Keratinocyte (primary cell): ENCODE measurements around the gene KSR1. TPM values are rescaled to one million over a fixed set of nuclear protein-coding genes. Genes with fewer than 3 reads are reported as not detected.

ENCODE experiments used
- DNase-seq: peaks from one replicate; pipeline ENCODE4 v3.0.0-alpha.2; 2011; ENCODE audit warnings: low read depth, missing footprints, low spot score
- FAIRE-seq: peaks from 2 replicates; lab custom pipeline; 2011; peaks lifted over from hg19 to GRCh38; lab: Jason Lieb, UNC
- H2AFZ ChIP-seq: 2 replicates; pipeline ENCODE4 v1.6.0; 2012; ENCODE audit warnings: low read length, control low read depth, inconsistent platforms; ENCODE audit not compliant: control insufficient read depth
- H3K27ac ChIP-seq: 2 replicates; pipeline ENCODE4 v1.5.1; 2011; ENCODE audit warnings: low read length; ENCODE audit not compliant: control insufficient read depth, insufficient read depth
- H3K27me3 ChIP-seq: 3 replicates; pipeline ENCODE4 v1.6.0; 2011; ENCODE audit warnings: low read length; ENCODE audit not compliant: control insufficient read depth, insufficient read depth; ENCODE audit errors: extremely low read depth
- H3K36me3 ChIP-seq, 2 experiments: 2 replicates in 1 of 2; 3 replicates in 1 of 2; pipeline ENCODE4 v1.5.1; 2011; ENCODE audit warnings: low read length in 2 of 2, mild to moderate bottlenecking in 1 of 2; ENCODE audit not compliant: control insufficient read depth in 2 of 2, insufficient read depth in 2 of 2; ENCODE audit errors: extremely low read depth in 1 of 2
- H3K4me1 ChIP-seq: 3 replicates; pipeline ENCODE4 v1.5.1; 2011; ENCODE audit warnings: low read length; ENCODE audit not compliant: control insufficient read depth, insufficient read depth; ENCODE audit errors: extremely low read depth
- H3K4me2 ChIP-seq: 3 replicates; pipeline ENCODE4 v1.6.0; 2011; ENCODE audit warnings: low read depth, low read length; ENCODE audit not compliant: control insufficient read depth, insufficient read depth; ENCODE audit errors: extremely low read depth
- H3K4me3 ChIP-seq, 3 experiments: fragments of 200-600 bp in 1 of 3; sonication (generic) in 1 of 3; 2 replicates in 2 of 3; 3 replicates in 1 of 3; pipeline ENCODE4 v1.5.1; 2011 to 2016; ENCODE audit warnings: low read length in 3 of 3, mild to moderate bottlenecking in 3 of 3, control low read depth in 2 of 3, inconsistent platforms in 1 of 3, low read depth in 1 of 3, mixed read lengths in 1 of 3, mixed run types in 1 of 3, moderate library complexity in 1 of 3; ENCODE audit not compliant: control insufficient read depth in 2 of 3, insufficient read depth in 2 of 3; ENCODE audit errors: extremely low read depth in 1 of 3
- H3K79me2 ChIP-seq: 2 replicates; pipeline ENCODE4 v1.6.0; 2012; ENCODE audit warnings: low read length; ENCODE audit not compliant: control insufficient read depth, insufficient read depth
- H3K9ac ChIP-seq: 3 replicates; pipeline ENCODE4 v1.6.0; 2011; ENCODE audit warnings: low read length; ENCODE audit not compliant: control insufficient read depth, insufficient read depth; ENCODE audit errors: extremely low read depth
- H3K9me1 ChIP-seq: 3 replicates; pipeline ENCODE4 v1.6.0; 2011; ENCODE audit warnings: low read length; ENCODE audit not compliant: control insufficient read depth, insufficient read depth; ENCODE audit errors: extremely low read depth
- H3K9me3 ChIP-seq: 2 replicates; pipeline ENCODE4 v1.5.1; 2012; ENCODE audit warnings: low read depth, low read length; ENCODE audit not compliant: control insufficient read depth
- H4K20me1 ChIP-seq: 3 replicates; pipeline ENCODE4 v1.6.0; 2011; ENCODE audit warnings: low read length; ENCODE audit not compliant: control insufficient read depth, insufficient read depth; ENCODE audit errors: extremely low read depth
- EZH2 ChIP-seq: IDR thresholded peaks from one replicate; pipeline ENCODE4 v1.6.1; 2012; ENCODE audit warnings: inconsistent platforms, mild to moderate bottlenecking, low read length, moderate library complexity
- dilution Hi-C: fragments of 300-500 bp; cut with MboI; formaldehyde crosslinking; loops from one replicate; pipeline ENCODE4 v1.7.0; 2020; ENCODE audit warnings: low sequenced_read_pairs; ENCODE audit not compliant: extremely low pct_ligation_motif_present
- polyA plus RNA-seq, 5 experiments: library from polyadenylated mRNA; depleted of rRNA in 3 of 5; stranded (reverse) in 3 of 5; stranded (forward) in 1 of 5; unstranded in 1 of 5; fragments of >200 nt; gene quantifications; 1 replicate in 1 of 5; 2 replicates in 3 of 5; 3 replicates in 1 of 5; pipeline versions ENCODE4 v1.2.1 to v1.2.3, GENCODE V29; 2011 to 2012; ENCODE audit warnings: missing spikeins in 2 of 5, low read depth in 1 of 5, low replicate concordance in 1 of 5
- TF ChIP-seq, protein P1 (sequence below), 3 experiments: IDR thresholded peaks in 1 of 3; conservative IDR thresholded peaks in 1 of 3; optimal IDR thresholded peaks in 1 of 3; 2 replicates in 2 of 3; 3 replicates in 1 of 3; pipeline versions ENCODE3 to v1.5.1; 2011; ENCODE audit warnings: low read length in 3 of 3, mild to moderate bottlenecking in 3 of 3, moderate library complexity in 2 of 3, control low read depth in 1 of 3, inconsistent platforms in 1 of 3; ENCODE audit not compliant: insufficient read depth in 2 of 3; ENCODE audit errors: extremely low read depth in 1 of 3

Gene KSR1
- polyA plus RNA-seq, 1 donor (not counting 4 experiments of a cell fraction or from before 2014, with no cell fraction given): 1.3 TPM

DNA sequence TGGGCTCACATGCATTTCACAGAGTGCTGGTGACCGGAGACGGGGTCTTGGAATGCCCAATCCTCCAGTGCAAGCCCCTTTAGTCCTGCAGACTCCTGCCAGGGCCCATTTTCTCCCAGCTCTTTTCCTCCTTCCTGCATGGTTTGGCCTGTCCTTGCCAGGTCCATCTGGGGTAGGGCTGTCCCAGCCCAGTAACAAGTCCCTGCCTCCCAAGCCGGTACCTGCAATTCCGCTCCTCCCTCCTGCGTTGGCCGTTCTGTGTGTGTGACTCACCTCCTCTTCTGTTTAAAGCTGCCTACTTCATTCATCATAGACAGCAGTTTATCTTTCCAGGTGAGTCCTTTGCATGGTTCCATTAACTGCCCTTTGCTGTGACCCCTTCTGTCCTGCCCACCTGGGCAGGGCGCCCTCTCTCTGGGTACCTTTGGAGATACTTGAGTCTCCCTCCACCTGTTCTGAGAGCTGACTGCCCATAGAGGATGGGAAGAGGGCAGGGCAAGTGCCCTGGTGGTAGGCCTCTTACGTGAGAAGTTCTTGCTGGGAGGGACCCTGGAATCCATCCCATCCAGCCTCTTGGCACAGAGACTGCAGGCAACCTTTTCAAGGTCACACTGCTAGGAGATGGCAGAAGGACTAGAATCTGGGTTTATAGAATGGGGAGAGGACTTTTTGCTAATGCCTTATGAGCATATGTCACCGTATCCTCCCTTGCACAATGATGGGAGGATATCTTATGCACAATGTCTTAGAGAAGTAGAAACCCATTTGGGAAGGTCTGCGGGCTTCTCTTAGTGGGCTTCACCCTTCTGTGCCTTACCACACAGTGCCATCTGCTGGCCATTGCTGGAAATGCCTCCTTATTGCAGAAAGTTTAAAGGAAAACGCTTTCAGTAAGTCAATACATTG is 145.1 kb downstream of the KSR1 start:
- no peak overlapping the region for H3K9ac ChIP-seq
- dilution Hi-C loops: no loop called here
- H3K4me1 ChIP-seq: peaks cover 4% of the 10 kb centered on the region
- H3K27ac ChIP-seq: no peak overlapping the region
- no peaks in the 10 kb centered on the region for H4K20me1 ChIP-seq
- TF ChIP-seq, protein P1, sequence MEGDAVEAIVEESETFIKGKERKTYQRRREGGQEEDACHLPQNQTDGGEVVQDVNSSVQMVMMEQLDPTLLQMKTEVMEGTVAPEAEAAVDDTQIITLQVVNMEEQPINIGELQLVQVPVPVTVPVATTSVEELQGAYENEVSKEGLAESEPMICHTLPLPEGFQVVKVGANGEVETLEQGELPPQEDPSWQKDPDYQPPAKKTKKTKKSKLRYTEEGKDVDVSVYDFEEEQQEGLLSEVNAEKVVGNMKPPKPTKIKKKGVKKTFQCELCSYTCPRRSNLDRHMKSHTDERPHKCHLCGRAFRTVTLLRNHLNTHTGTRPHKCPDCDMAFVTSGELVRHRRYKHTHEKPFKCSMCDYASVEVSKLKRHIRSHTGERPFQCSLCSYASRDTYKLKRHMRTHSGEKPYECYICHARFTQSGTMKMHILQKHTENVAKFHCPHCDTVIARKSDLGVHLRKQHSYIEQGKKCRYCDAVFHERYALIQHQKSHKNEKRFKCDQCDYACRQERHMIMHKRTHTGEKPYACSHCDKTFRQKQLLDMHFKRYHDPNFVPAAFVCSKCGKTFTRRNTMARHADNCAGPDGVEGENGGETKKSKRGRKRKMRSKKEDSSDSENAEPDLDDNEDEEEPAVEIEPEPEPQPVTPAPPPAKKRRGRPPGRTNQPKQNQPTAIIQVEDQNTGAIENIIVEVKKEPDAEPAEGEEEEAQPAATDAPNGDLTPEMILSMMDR (optimal IDR thresholded peaks at IDR 0.05 in 1 of 3, IDR thresholded peaks at IDR 0.05 in 1 of 3, conservative IDR thresholded peaks at IDR 0.05 in 1 of 3; ENCODE audit: extremely low read depth in 1 of 3, insufficient read depth in 2 of 3, low read length in 3 of 3): peak; percentile 78 to 89 (median 82)
- no peak for TF ChIP-seq EZH2
- no peaks in the 10 kb centered on the region for H3K9me3 ChIP-seq
- H3K27me3 ChIP-seq: no peaks in the 10 kb centered on the region
- H3K4me2 ChIP-seq: no peak overlapping the region
- H3K9me1 ChIP-seq: no peaks in the 10 kb centered on the region
- H3K79me2 ChIP-seq: no peaks in the 10 kb centered on the region
- H3K36me3 ChIP-seq: no peaks in the 10 kb centered on the region
- no peak overlapping the region for H2AFZ ChIP-seq
- FAIRE-seq (peak; percentile 83), DNase-seq (no peak)
- no peak overlapping the region for H3K4me3 ChIP-seq

DNA sequence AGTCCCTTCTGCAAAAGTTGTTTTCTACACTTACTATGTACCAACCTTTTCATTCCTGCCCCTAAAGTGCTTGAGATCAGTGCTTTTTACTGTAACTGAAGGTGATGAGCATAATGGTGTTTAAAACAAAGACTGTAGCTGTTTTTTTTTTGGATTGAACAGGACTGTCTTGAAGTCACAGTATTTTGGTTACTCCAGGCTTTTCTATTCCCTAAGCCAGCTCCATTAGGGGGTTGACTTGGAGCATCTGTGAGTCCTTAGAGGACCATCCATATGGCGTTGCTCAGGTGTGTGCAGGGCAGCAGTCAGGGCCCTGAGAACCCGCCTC is 145.7 kb downstream of the KSR1 start:
- DNase-seq: no peak

More for the DNA sequence above, 145.7 kb downstream of the KSR1 start:
- Histone ChIP-seq H2AFZ (no peak overlapping the region), H3K9me1 (no peaks in the 10 kb centered on the region), H3K9ac (no peak overlapping the region), H3K9me3 (no peaks in the 10 kb centered on the region), H3K4me1 (peaks cover 4% of the 10 kb centered on the region), H3K4me2 (no peak overlapping the region), H3K79me2 (no peaks in the 10 kb centered on the region), H3K27ac (no peak overlapping the region), H3K27me3 (no peaks in the 10 kb centered on the region), H3K36me3 (no peaks in the 10 kb centered on the region), H3K4me3 (no peak overlapping the region), H4K20me1 (no peaks in the 10 kb centered on the region)
- dilution Hi-C loops: no loop called here
- TF ChIP-seq, protein P1 (optimal IDR thresholded peaks at IDR 0.05 in 1 of 3, IDR thresholded peaks at IDR 0.05 in 1 of 3, conservative IDR thresholded peaks at IDR 0.05 in 1 of 3; ENCODE audit: extremely low read depth in 1 of 3, insufficient read depth in 2 of 3, low read length in 3 of 3): no peak
- no peak for TF ChIP-seq EZH2
- FAIRE-seq: no peak
